Stimulated activated naive CD8-positive, alpha-beta T cell treated with anti-CD3 and anti-CD28 coated beads, Interleukin-15, Interleukin-2, amounts not matched to agents 100 ng/mL and 50 ng/mL, for 24 hours (primary cell): ENCODE results near the gene C6orf136.
"Not testable (repeated sequence)": the region's sequence is repeated elsewhere in the genome, so short reads cannot be mapped to it uniquely, and the experiment has no call there.

Experiments
- H3K27ac Mint-ChIP-seq: one replicate; pipeline ENCODE4 v1.8.0; 2021; ENCODE audit warnings: mild to moderate bottlenecking, mixed read lengths
- H3K27me3 Mint-ChIP-seq: one replicate; pipeline ENCODE4 v1.8.0; 2021; ENCODE audit warnings: mixed read lengths
- H3K36me3 Mint-ChIP-seq: one replicate; pipeline ENCODE4 v1.8.0; 2021; ENCODE audit warnings: low read depth, mixed read lengths
- H3K4me1 Mint-ChIP-seq: one replicate; pipeline ENCODE4 v1.8.0; 2021; ENCODE audit warnings: low read depth, mixed read lengths
- H3K4me3 Mint-ChIP-seq: one replicate; pipeline ENCODE4 v1.8.0; 2021; ENCODE audit warnings: mild to moderate bottlenecking, mixed read lengths
- H3K9me3 Mint-ChIP-seq: one replicate; pipeline ENCODE4 v1.8.0; 2021; ENCODE audit warnings: mixed read lengths

Gene C6orf136

GRCh38 chr6:30626484-30627366 is 20.2 kb upstream of the C6orf136 start, which contains the start of gene ATAT1:
TSS of gene ATAT1 (plus strand) at chr6:30626874.
- no peaks in the 10 kb centered on the region for H3K27me3 Mint-ChIP-seq
- peak within 1 kb of the TSS; percentile 88 for H3K27ac Mint-ChIP-seq
- H3K4me1 Mint-ChIP-seq = peaks cover 22% of the 10 kb centered on the region
- H3K4me3 Mint-ChIP-seq = peak within 1 kb of the TSS; percentile 90
- H3K36me3 Mint-ChIP-seq = peaks cover 53% of the 10 kb centered on the region
- H3K9me3 Mint-ChIP-seq = no peaks in the 10 kb centered on the region

- Mint-ChIP-seq H3K4me3 (no peak overlapping the region), H3K27ac (no peak overlapping the region), H3K9me3 (no peaks in the 10 kb centered on the region), H3K27me3 (no peaks in the 10 kb centered on the region), H3K36me3 (peaks cover 36% of the 10 kb centered on the region), H3K4me1 (peaks cover 9% of the 10 kb centered on the region)
Observed at GRCh38 chr6:30635834-30636233, 11.1 kb upstream of the C6orf136 start.

GRCh38 chr6:30640481-30640880 is 6.5 kb upstream of the C6orf136 start:
- Mint-ChIP-seq H3K36me3 (peaks cover 39% of the 10 kb centered on the region), H3K27me3 (no peaks in the 10 kb centered on the region), H3K9me3 (no peaks in the 10 kb centered on the region), H3K4me1 (peaks cover 22% of the 10 kb centered on the region), H3K4me3 (no peak overlapping the region), H3K27ac (no peak overlapping the region)

GRCh38 chr6:30641048-30641447 is 5.9 kb upstream of the C6orf136 start:
- no peak overlapping the region for H3K4me3 Mint-ChIP-seq
- peak overlapping the region; percentile 50 for H3K27ac Mint-ChIP-seq
- peaks cover 27% of the 10 kb centered on the region for H3K4me1 Mint-ChIP-seq
- H3K36me3 Mint-ChIP-seq = peaks cover 38% of the 10 kb centered on the region
- no peaks in the 10 kb centered on the region for H3K9me3 Mint-ChIP-seq
- H3K27me3 Mint-ChIP-seq = no peaks in the 10 kb centered on the region

- H3K9me3 Mint-ChIP-seq = no peaks in the 10 kb centered on the region
Observed at GRCh38 chr6:30643656-30644055, 3.3 kb upstream of the C6orf136 start.

GRCh38 chr6:30644769-30645168 is 2.2 kb upstream of the C6orf136 start:
- H3K27me3 Mint-ChIP-seq = no peaks in the 10 kb centered on the region
- peaks cover 46% of the 10 kb centered on the region for H3K4me1 Mint-ChIP-seq
- no peak overlapping the region for H3K27ac Mint-ChIP-seq
- H3K9me3 Mint-ChIP-seq = no peaks in the 10 kb centered on the region
- no peak overlapping the region for H3K4me3 Mint-ChIP-seq
- H3K36me3 Mint-ChIP-seq = peaks cover 42% of the 10 kb centered on the region

More at GRCh38 chr6:30643656-30644055, 3.3 kb upstream of the C6orf136 start:
- Mint-ChIP-seq H3K27ac (no peak overlapping the region), H3K36me3 (peaks cover 39% of the 10 kb centered on the region), H3K27me3 (no peaks in the 10 kb centered on the region), H3K4me1 (peaks cover 41% of the 10 kb centered on the region), H3K4me3 (no peak overlapping the region)

GRCh38 chr6:30645989-30646388 is 944 bp upstream of the C6orf136 start:
- H3K4me3 Mint-ChIP-seq = no peak overlapping the region
- peak overlapping the region; percentile 23 for H3K27ac Mint-ChIP-seq

GRCh38 chr6:30647242-30648116 is 546 bp downstream of the C6orf136 start:
- H3K27ac Mint-ChIP-seq = peak overlapping the region; percentile 88
- H3K36me3 Mint-ChIP-seq = peaks cover 47% of the 10 kb centered on the region
- no peaks in the 10 kb centered on the region for H3K9me3 Mint-ChIP-seq
- H3K27me3 Mint-ChIP-seq = no peaks in the 10 kb centered on the region
- H3K4me1 Mint-ChIP-seq = peaks cover 30% of the 10 kb centered on the region
- H3K4me3 Mint-ChIP-seq = peak overlapping the region; percentile 91

More at GRCh38 chr6:30645989-30646388, 944 bp upstream of the C6orf136 start:
- H3K9me3 Mint-ChIP-seq = no peaks in the 10 kb centered on the region
- H3K36me3 Mint-ChIP-seq = peaks cover 44% of the 10 kb centered on the region
- H3K4me1 Mint-ChIP-seq = peaks cover 39% of the 10 kb centered on the region
- no peaks in the 10 kb centered on the region for H3K27me3 Mint-ChIP-seq

GRCh38 chr6:30651143-30651542 is 4.2 kb downstream of the C6orf136 start:
- Mint-ChIP-seq H3K27me3 (no peaks in the 10 kb centered on the region), H3K36me3 (peaks cover 50% of the 10 kb centered on the region), H3K4me3 (no peak overlapping the region), H3K27ac (no peak overlapping the region), H3K4me1 (peaks cover 19% of the 10 kb centered on the region), H3K9me3 (no peaks in the 10 kb centered on the region)

- no peak overlapping the region for H3K4me3 Mint-ChIP-seq
- H3K27me3 Mint-ChIP-seq = no peaks in the 10 kb centered on the region
- H3K36me3 Mint-ChIP-seq = peaks cover 69% of the 10 kb centered on the region
- H3K27ac Mint-ChIP-seq = no peak overlapping the region
- no peaks in the 10 kb centered on the region for H3K4me1 Mint-ChIP-seq
- H3K9me3 Mint-ChIP-seq = no peaks in the 10 kb centered on the region
Observed at GRCh38 chr6:30654798-30655742, 8.1 kb downstream of the C6orf136 start.

- no peak overlapping the region for H3K4me3 Mint-ChIP-seq
- no peak overlapping the region for H3K27ac Mint-ChIP-seq
- H3K9me3 Mint-ChIP-seq = no peaks in the 10 kb centered on the region
- no peaks in the 10 kb centered on the region for H3K4me1 Mint-ChIP-seq
- H3K27me3 Mint-ChIP-seq = no peaks in the 10 kb centered on the region
- H3K36me3 Mint-ChIP-seq = peaks cover 70% of the 10 kb centered on the region
Observed at GRCh38 chr6:30655743-30656094, 8.8 kb downstream of the C6orf136 start.

GRCh38 chr6:30656513-30656912 is 9.6 kb downstream of the C6orf136 start:
- H3K36me3 Mint-ChIP-seq = peaks cover 67% of the 10 kb centered on the region
- H3K27ac Mint-ChIP-seq = no peak overlapping the region
- H3K9me3 Mint-ChIP-seq = no peaks in the 10 kb centered on the region
- no peaks in the 10 kb centered on the region for H3K4me1 Mint-ChIP-seq
- H3K27me3 Mint-ChIP-seq = no peaks in the 10 kb centered on the region
- H3K4me3 Mint-ChIP-seq = no peak overlapping the region

GRCh38 chr6:30657454-30657853 is 10.5 kb downstream of the C6orf136 start:
- Mint-ChIP-seq H3K27ac (peak overlapping the region; percentile 74), H3K36me3 (peaks cover 69% of the 10 kb centered on the region)

GRCh38 chr6:30657922-30658321 is 11.0 kb downstream of the C6orf136 start:
- H3K27me3 Mint-ChIP-seq, H3K4me3 Mint-ChIP-seq, H3K9me3 Mint-ChIP-seq, H3K4me1 Mint-ChIP-seq: not testable (repeated sequence)
- Mint-ChIP-seq H3K27ac (peak overlapping the region; percentile 74), H3K36me3 (peaks cover 69% of the 10 kb centered on the region)

More at GRCh38 chr6:30657454-30657853, 10.5 kb downstream of the C6orf136 start:
- H3K27me3 Mint-ChIP-seq = no peaks in the 10 kb centered on the region
- H3K4me1 Mint-ChIP-seq = no peaks in the 10 kb centered on the region
- H3K4me3 Mint-ChIP-seq = no peak overlapping the region
- H3K9me3 Mint-ChIP-seq = no peaks in the 10 kb centered on the region
